Esophagus muscularis mucosa (tissue), 4 donors: ENCODE results near the gene METAP1D. TPM values are rescaled to one million over a fixed set of nuclear protein-coding genes. Genes with fewer than 3 reads are reported as not detected.
A peak's percentile ranks its signal among the peaks of the same experiment; 100 is the strongest.

Experiments
- DNase-seq: peaks from one replicate; pipeline ENCODE4 v3.0.0-alpha.2; 2017; ENCODE audit errors: extremely low spot score
- H3K27ac ChIP-seq, 4 donors: fragments of 200-600 bp; sonication (generic); replicated peaks in 1 of 4; 1 replicate in 3 of 4; 2 replicates in 1 of 4; pipeline ENCODE4 v1.5.1; 2016 to 2019; ENCODE audit warnings: mild to moderate bottlenecking in 1 of 4
- H3K27me3 ChIP-seq, 4 donors: fragments of 200-600 bp; sonication (generic); one replicate each; pipeline versions ENCODE4 v1.5.1 to v1.6.0; 2016 to 2019
- H3K36me3 ChIP-seq, 4 donors: fragments of 200-600 bp; sonication (generic); one replicate each; pipeline ENCODE4 v1.5.1; 2016 to 2019
- H3K4me1 ChIP-seq, 4 donors: fragments of 200-600 bp; sonication (generic); one replicate each; pipeline ENCODE4 v1.5.1; 2016 to 2019
- H3K4me3 ChIP-seq, 4 donors: fragments of 200-600 bp; sonication (generic); 1 replicate in 2 of 4; 2 replicates in 2 of 4; pipeline ENCODE4 v1.5.1; 2016 to 2019; ENCODE audit warnings: mild to moderate bottlenecking in 4 of 4, moderate library complexity in 1 of 4
- H3K9me3 ChIP-seq, 4 donors: fragments of 200-600 bp; sonication (generic); 1 replicate in 3 of 4; 2 replicates in 1 of 4; pipeline ENCODE4 v1.5.1; 2016 to 2019
- CTCF ChIP-seq, 3 experiments: fragments of 200-600 bp in 2 of 3; fragments of 450-650 bp in 1 of 3; sonication (generic) in 2 of 3; IDR thresholded peaks; one replicate each; pipeline ENCODE4 v1.5.1; 2017 to 2019; ENCODE audit warnings: antibody characterized with exemption in 3 of 3, mild to moderate bottlenecking in 2 of 3, moderate library complexity in 1 of 3
- EP300 ChIP-seq: sonication (generic); formaldehyde crosslinking; IDR thresholded peaks from one replicate; pipeline ENCODE4 v1.6.1; 2017; ENCODE audit warnings: antibody characterized with exemption
- POLR2A ChIP-seq: fragments of 450-650 bp; IDR thresholded peaks from one replicate; pipeline ENCODE4 v1.6.1; 2017; ENCODE audit warnings: antibody characterized with exemption, moderate library complexity, mild to moderate bottlenecking, low read depth
- POLR2AphosphoS5 ChIP-seq, 2 donors: sonication (generic); formaldehyde crosslinking; IDR thresholded peaks; one replicate each; pipeline ENCODE4 v1.6.1; 2017; ENCODE audit warnings: antibody characterized with exemption in 2 of 2
- whole genome bisulfite sequencing: methylation state at CpG from one replicate; pipeline ENCODE4 v1.1.5; 2018; 5-methylcytosine and 5-hydroxymethylcytosine counted together
- intact Hi-C: fragments of 100-400 bp; cut with DNase I; formaldehyde crosslinking; loops from one replicate; pipeline ENCODE4 v1.15.1; 2023
- total RNA-seq, 4 donors: library from RNA; depleted of rRNA; stranded (reverse); fragments of >200 nt; gene quantifications; one replicate each; pipeline versions ENCODE4 v1.1.0 to v1.2.1, GENCODE V29; 2016

The METAP1D gene
- 1 to 10 TPM; 3.1 to 6.6 (median 4.1) TPM for total RNA-seq

DNA sequence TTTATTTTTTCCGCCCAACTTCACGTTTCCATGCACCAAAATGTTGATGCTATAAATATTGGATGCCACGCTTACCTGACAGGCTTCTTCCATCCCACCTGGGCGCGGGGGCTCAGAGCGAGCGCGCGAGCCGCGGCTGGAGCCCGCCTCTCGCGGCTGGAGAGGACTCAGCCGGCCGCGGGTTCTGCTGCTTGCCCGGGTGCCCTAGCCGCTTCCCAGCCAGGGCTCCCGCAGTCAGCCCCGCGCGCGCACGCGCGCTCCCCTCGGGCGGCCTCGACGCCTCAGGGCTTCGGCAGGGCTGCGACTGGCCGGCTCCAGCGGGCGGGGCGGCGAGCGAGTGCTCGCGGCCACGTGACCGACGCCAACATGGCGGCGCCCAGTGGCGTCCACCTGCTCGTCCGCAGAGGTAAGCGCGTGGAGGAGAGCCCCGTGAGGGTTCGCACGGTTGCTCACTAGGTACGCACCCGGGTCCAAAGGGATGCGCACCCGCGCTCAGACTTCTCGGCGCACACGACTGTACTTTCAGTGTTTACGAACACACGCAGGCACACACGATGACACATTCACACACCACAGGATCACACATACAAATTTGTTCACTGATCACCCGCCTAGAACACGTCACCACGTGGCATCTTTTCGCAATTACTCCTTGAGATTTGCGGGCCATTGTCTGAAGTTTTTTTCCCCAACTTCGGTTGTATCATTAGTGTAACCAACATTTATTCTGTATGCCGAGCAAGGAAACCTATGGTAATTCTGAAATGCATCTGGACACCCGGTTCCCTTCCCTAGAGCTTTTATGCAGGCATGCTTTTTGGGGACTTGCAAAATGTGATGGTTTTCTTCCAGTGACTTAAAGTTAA lies at the start of gene METAP1D:
TSS of gene METAP1D (plus strand) at position 350 of the 866 bp plus-strand sequence. CDS start at position 367, 17 bp downstream.
- no peaks in the 10 kb centered on the region for H3K36me3 ChIP-seq
- peak; percentile 94 for DNase-seq
- under 1% methylated on average over 32 of the region's 73 CpGs for WGBS
- intact Hi-C loops = no loop called here
- peaks cover 9 to 21% (median 15%) of the 10 kb centered on the region in 4 donors for H3K4me1 ChIP-seq
- TF ChIP-seq POLR2AphosphoS5 (IDR thresholded peaks at IDR 0.05) (peak; percentile 65 to 74), POLR2A (no peak), CTCF (IDR thresholded peaks at IDR 0.05) (peak in 2 of 3 experiments; percentile 8 to 14)
- H3K27ac ChIP-seq = peak within 1 kb of the TSS; percentile 22 to 70 (median 46)
- H3K27me3 ChIP-seq = no peaks in the 10 kb centered on the region
- no peaks in the 10 kb centered on the region for H3K9me3 ChIP-seq
- H3K4me3 ChIP-seq = peak within 1 kb of the TSS; percentile 72 to 90 (median 82)

DNA sequence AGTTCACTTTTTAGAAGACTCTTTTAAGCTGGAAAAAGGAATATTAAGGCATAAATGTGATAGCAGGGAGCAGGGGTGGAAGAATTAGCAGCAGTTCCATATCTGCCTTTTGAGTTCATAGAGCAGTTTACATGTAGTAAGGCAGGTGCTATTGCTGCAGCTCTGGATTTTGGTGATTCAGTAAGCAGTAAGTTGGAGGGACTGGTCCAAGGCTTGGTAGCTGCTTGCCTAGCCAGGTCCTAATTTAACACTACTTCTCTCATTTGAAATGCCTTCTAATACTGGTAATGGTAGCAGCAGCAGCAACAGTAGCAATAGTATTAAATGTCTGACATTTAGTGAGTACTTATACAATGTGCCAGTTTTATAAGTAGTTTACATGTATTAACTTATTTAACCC lies 47.5 kb upstream of the METAP1D start:
- Histone ChIP-seq H3K27ac (no peak overlapping the region), H3K9me3 (no peaks in the 10 kb centered on the region), H3K4me1 (peaks cover 0 to 4% (median 0%) of the 10 kb centered on the region in 4 donors), H3K4me3 (no peak overlapping the region), H3K36me3 (peaks cover 3 to 48% (median 15%) of the 10 kb centered on the region in 4 donors), H3K27me3 (no peaks in the 10 kb centered on the region)
- intact Hi-C loops = no loop called here
- DNase-seq = no peak
- TF ChIP-seq POLR2AphosphoS5 (IDR thresholded peaks at IDR 0.05) = no peak
- no peak for TF ChIP-seq POLR2A
- TF ChIP-seq CTCF (IDR thresholded peaks at IDR 0.05) = no peak
- TF ChIP-seq EP300 = no peak

DNA sequence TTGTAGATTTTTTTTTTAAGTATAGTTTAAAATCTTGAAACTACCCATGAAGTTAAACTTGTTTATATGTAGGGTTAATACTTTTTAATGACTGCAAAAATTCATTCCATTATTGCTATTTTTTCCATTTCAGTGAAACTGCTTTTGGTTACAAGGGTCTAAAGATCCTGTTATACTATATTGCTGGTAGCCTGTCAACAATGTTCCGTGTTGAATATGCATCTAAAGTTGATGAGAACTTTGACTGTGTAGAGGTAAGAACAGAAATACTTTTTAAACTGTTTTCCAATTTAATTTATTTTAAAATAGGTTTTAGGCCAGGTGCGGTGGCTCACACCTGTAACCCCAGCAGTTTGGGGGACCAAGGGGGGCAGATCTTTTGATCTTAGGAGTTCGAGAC lies 47.0 kb upstream of the METAP1D start:
- H3K4me3 ChIP-seq = no peak overlapping the region
- 94% methylated on average over 3 of the region's 3 CpGs for WGBS

DNA sequence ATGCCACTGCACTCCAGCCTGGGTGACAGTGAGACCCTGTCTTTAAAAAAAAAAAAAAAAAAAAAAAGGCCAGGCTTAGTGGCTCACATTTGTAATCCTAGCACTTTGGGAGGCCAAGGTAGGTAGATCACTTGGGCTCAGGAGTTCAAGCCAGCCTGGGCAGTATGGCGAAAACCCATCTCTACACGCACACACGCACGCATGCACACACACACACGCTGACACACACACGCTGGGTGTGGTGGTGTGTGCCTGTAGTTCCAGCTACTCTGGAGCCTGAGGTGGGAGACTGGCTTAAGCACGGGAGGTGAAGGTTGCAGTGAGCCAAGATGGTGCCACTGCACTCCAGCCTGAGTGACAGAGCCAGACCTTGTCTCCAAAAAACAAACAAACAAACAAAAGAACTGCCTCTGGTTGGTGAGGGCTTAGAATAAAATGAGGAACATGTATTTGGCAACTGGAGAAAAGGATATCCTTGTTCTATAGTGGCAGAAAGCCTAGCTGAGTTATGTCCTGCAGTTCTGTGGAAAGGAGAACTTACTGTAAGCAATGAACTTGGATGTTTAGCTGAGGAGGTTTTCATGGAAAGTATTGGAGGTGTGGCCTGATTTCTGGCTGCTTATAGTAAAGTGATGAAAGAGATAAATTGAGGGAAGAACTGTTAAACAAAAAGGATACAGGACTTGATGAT lies 43.5 kb upstream of the METAP1D start:
- H3K27me3 ChIP-seq = no peaks in the 10 kb centered on the region
- TF ChIP-seq CTCF (IDR thresholded peaks at IDR 0.05) (no peak), EP300 (no peak), POLR2AphosphoS5 (IDR thresholded peaks at IDR 0.05) (no peak), POLR2A (no peak)
- DNase-seq = no peak
- no peak overlapping the region for H3K4me3 ChIP-seq
- WGBS = 84% methylated on average over 7 of the region's 7 CpGs
- H3K27ac ChIP-seq = no peak overlapping the region
- intact Hi-C loops = no loop called here
- H3K9me3 ChIP-seq = no peaks in the 10 kb centered on the region
- peaks cover 14 to 30% (median 29%) of the 10 kb centered on the region in 4 donors for H3K4me1 ChIP-seq
- peaks cover 3 to 26% (median 12%) of the 10 kb centered on the region in 4 donors for H3K36me3 ChIP-seq

More for the DNA sequence above, 47.0 kb upstream of the METAP1D start:
- Histone ChIP-seq H3K36me3 (peaks cover 3 to 43% (median 14%) of the 10 kb centered on the region in 4 donors), H3K27ac (no peak overlapping the region), H3K27me3 (no peaks in the 10 kb centered on the region), H3K4me1 (peaks cover 0 to 4% (median 0%) of the 10 kb centered on the region in 4 donors), H3K9me3 (no peaks in the 10 kb centered on the region)
- TF ChIP-seq EP300 (no peak), CTCF (IDR thresholded peaks at IDR 0.05) (no peak), POLR2AphosphoS5 (IDR thresholded peaks at IDR 0.05) (no peak), POLR2A (no peak)
- DNase-seq = no peak
- intact Hi-C loops = no loop called here
